Measurements from ENCODE around the gene GSTK1. TPM values are rescaled to one million over a fixed set of nuclear protein-coding genes. Genes with fewer than 3 reads are reported as not detected.

Gene GSTK1
- total RNA-seq, 1 experiment from 2014 or later, result 239 TPM

GRCh38 chr7:143315776-143316175, 52.5 kb downstream of the GSTK1 start, which contains the start of gene CLCN1:
Gene CLCN1, plus strand, starts transcription at chr7:143316111. Its CDS starts 102 bp downstream, at chr7:143316213.
- Histone ChIP-seq H3K36me3 (ENCODE audit: low read depth) (no peaks in the 10 kb centered on the region), H3K4me1 (replicated peaks; ENCODE audit: insufficient read depth) (no peaks in the 10 kb centered on the region; the same call in 1 of the 2 replicates), H3K79me2 (ENCODE audit: low read depth) (no peaks in the 10 kb centered on the region), H3K9me2 (ENCODE audit: insufficient read depth) (no peaks in the 10 kb centered on the region), H3K4me2 (no peak within 1 kb of the TSS), H3K4me3 (no peak within 1 kb of the TSS), H3F3A (ENCODE audit: insufficient read depth, low read depth) (no peaks in the 10 kb centered on the region), H3K27ac (no peak within 1 kb of the TSS), H2AFZ (no peak within 1 kb of the TSS), H3K27me3 (ENCODE audit: insufficient read depth, low read depth) (no peaks in the 10 kb centered on the region), H4K20me1 (ENCODE audit: insufficient read depth) (no peaks in the 10 kb centered on the region), H3K9me3 (ENCODE audit: insufficient read depth, low read depth) (no peaks in the 10 kb centered on the region)
- TF ChIP-seq EZH2 (IDR thresholded peaks at IDR 0.05; ENCODE audit: low read depth), result no peak
- no peak for TF ChIP-seq CTCF (conservative IDR thresholded peaks at IDR 0.05)
- no peak for DNase-seq
- no TSS peak for BruUV-seq (replicated peaks)
- ChIA-PET CTCF (no interaction called here), POLR2A (ENCODE audit: unreplicated experiment) (no interaction called here)
- intact Hi-C loops (cut with micrococcal nuclease; ENCODE audit: unreplicated experiment), result no loop called here

GRCh38 chr7:143316492-143316891, 53.3 kb downstream of the GSTK1 start:
- Histone ChIP-seq H3K9me3 (ENCODE audit: insufficient read depth, low read depth) (no peaks in the 10 kb centered on the region), H3K27me3 (ENCODE audit: insufficient read depth, low read depth) (no peaks in the 10 kb centered on the region), H3K4me1 (replicated peaks; ENCODE audit: insufficient read depth) (no peaks in the 10 kb centered on the region; the same call in 1 of the 2 replicates), H3K9me2 (ENCODE audit: insufficient read depth) (no peaks in the 10 kb centered on the region), H3K4me3 (no peak overlapping the region), H3K27ac (no peak overlapping the region), H2AFZ (no peak overlapping the region), H3K79me2 (ENCODE audit: low read depth) (no peaks in the 10 kb centered on the region), H3F3A (ENCODE audit: insufficient read depth, low read depth) (no peaks in the 10 kb centered on the region), H4K20me1 (ENCODE audit: insufficient read depth) (no peaks in the 10 kb centered on the region), H3K4me2 (no peak overlapping the region), H3K36me3 (ENCODE audit: low read depth) (no peaks in the 10 kb centered on the region)
- CTCF ChIA-PET, result no interaction called here
- DNase-seq, result no peak
- BruUV-seq (replicated peaks), result no TSS peak
- no peak for TF ChIP-seq EZH2 (IDR thresholded peaks at IDR 0.05; ENCODE audit: low read depth)
- TF ChIP-seq CTCF (conservative IDR thresholded peaks at IDR 0.05), result no peak
- POLR2A ChIA-PET (ENCODE audit: unreplicated experiment), result no interaction called here
- intact Hi-C loops (cut with micrococcal nuclease; ENCODE audit: unreplicated experiment), result no loop called here

- H3K4me3 ChIP-seq, result no peak overlapping the region
- H3F3A ChIP-seq (ENCODE audit: insufficient read depth, low read depth), result no peaks in the 10 kb centered on the region
- no peaks in the 10 kb centered on the region for H3K9me3 ChIP-seq (ENCODE audit: insufficient read depth, low read depth)
- no peaks in the 10 kb centered on the region for H3K79me2 ChIP-seq (ENCODE audit: low read depth)
- no peak overlapping the region for H3K27ac ChIP-seq
- BruUV-seq (replicated peaks), result no TSS peak
- H2AFZ ChIP-seq, result no peak overlapping the region
- TF ChIP-seq CTCF (conservative IDR thresholded peaks at IDR 0.05), result no peak
- TF ChIP-seq EZH2 (IDR thresholded peaks at IDR 0.05; ENCODE audit: low read depth), result no peak
- H3K4me1 ChIP-seq (replicated peaks; ENCODE audit: insufficient read depth), result no peaks in the 10 kb centered on the region; the same call in 1 of the 2 replicates
- H3K36me3 ChIP-seq (ENCODE audit: low read depth), result no peaks in the 10 kb centered on the region
- POLR2A ChIA-PET (ENCODE audit: unreplicated experiment), result no interaction called here
- CTCF ChIA-PET, result no interaction called here
- H4K20me1 ChIP-seq (ENCODE audit: insufficient read depth), result no peaks in the 10 kb centered on the region
- no peaks in the 10 kb centered on the region for H3K27me3 ChIP-seq (ENCODE audit: insufficient read depth, low read depth)
- H3K4me2 ChIP-seq, result no peak overlapping the region
- H3K9me2 ChIP-seq (ENCODE audit: insufficient read depth), result no peaks in the 10 kb centered on the region
- intact Hi-C loops (cut with micrococcal nuclease; ENCODE audit: unreplicated experiment), result no loop called here
- no peak for DNase-seq
Measured at GRCh38 chr7:143318661-143319060, 55.4 kb downstream of the GSTK1 start.

Other genes starting within 250 kb of the GSTK1 start
- not detected in 2 replicates for gene OR9A2, start 236.3 kb upstream of the GSTK1 start, total RNA-seq (2021)
- not detected in 2 replicates for gene OR6V1, start 211.1 kb upstream of the GSTK1 start, total RNA-seq (2021)
- gene PIP, start 131.4 kb upstream of the GSTK1 start, total RNA-seq (2021), result not detected in 2 replicates
- gene TAS2R39, start 80.0 kb upstream of the GSTK1 start, total RNA-seq (2021), result not detected in 2 replicates
- not detected in 2 replicates for gene TAS2R40, start 41.4 kb upstream of the GSTK1 start, total RNA-seq (2021)
- 89.7 and 131 TPM in 2 replicates for gene TMEM139, start 21.5 kb downstream of the GSTK1 start, total RNA-seq (2021)
- 52.7 and 67.2 TPM in 2 replicates for gene CASP2, start 24.9 kb downstream of the GSTK1 start, total RNA-seq (2021)
- 0.15 TPM in 1 of 2 replicates, not detected in the other for gene CLCN1, start 52.7 kb downstream of the GSTK1 start, total RNA-seq (2021)
- 0.65 and 0.80 TPM in 2 replicates for gene FAM131B, start 99.3 kb downstream of the GSTK1 start, total RNA-seq (2021)
- gene ZYX, start 117.9 kb downstream of the GSTK1 start, total RNA-seq (2021), result 145 and 167 TPM in 2 replicates
- gene EPHA1, start 145.4 kb downstream of the GSTK1 start, total RNA-seq (2021), result 35.5 and 39.3 TPM in 2 replicates
- gene TAS2R60, start 180.0 kb downstream of the GSTK1 start, total RNA-seq (2021), result not detected in 2 replicates
- gene TAS2R41, start 214.4 kb downstream of the GSTK1 start, total RNA-seq (2021), result not detected in 2 replicates

Measured in PC-9 (cell line).